AG10803 (cell line): ENCODE measurements around the gene PTPN5.
"Not testable (repeated sequence)": the region's sequence is repeated elsewhere in the genome, so short reads cannot be mapped to it uniquely, and the experiment has no call there.

Experiments used
- DNase-seq: peaks from one replicate; pipeline ENCODE4 v3.0.0; 2010; ENCODE audit warnings: low read depth
- H3K4me3 ChIP-seq: 2 replicates; pipeline ENCODE4 v1.5.1; 2011; ENCODE audit warnings: mild to moderate bottlenecking, low read length, control low read depth
- TF ChIP-seq, protein P1 (sequence below): conservative IDR thresholded peaks from 2 replicates; pipeline ENCODE4 v1.5.1; 2011; ENCODE audit warnings: mild to moderate bottlenecking, low read length, control low read depth, inconsistent platforms

Gene PTPN5

DNA sequence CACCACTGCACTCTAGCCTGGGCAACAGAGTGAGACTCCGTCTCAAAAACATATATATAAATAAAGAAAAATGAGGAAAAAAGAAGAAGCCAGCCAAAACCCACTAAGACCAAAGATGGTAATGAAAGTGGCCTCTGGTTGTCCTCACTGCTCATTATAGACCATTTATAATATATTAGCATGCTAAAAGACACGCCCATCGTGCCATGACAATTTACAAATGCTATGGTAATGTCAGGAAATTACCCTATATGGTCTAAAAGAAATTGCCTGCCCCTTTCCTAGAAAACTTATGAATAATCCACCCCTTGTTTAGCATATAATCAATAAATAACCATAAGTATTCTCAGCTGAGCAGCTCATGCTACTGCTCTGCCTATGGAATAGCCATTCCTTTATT, 109.1 kb downstream of the PTPN5 start:
- H3K4me3 ChIP-seq, result no peak overlapping the region
- DNase-seq, result no peak
- TF ChIP-seq, protein P1, sequence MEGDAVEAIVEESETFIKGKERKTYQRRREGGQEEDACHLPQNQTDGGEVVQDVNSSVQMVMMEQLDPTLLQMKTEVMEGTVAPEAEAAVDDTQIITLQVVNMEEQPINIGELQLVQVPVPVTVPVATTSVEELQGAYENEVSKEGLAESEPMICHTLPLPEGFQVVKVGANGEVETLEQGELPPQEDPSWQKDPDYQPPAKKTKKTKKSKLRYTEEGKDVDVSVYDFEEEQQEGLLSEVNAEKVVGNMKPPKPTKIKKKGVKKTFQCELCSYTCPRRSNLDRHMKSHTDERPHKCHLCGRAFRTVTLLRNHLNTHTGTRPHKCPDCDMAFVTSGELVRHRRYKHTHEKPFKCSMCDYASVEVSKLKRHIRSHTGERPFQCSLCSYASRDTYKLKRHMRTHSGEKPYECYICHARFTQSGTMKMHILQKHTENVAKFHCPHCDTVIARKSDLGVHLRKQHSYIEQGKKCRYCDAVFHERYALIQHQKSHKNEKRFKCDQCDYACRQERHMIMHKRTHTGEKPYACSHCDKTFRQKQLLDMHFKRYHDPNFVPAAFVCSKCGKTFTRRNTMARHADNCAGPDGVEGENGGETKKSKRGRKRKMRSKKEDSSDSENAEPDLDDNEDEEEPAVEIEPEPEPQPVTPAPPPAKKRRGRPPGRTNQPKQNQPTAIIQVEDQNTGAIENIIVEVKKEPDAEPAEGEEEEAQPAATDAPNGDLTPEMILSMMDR, result no peak

DNA sequence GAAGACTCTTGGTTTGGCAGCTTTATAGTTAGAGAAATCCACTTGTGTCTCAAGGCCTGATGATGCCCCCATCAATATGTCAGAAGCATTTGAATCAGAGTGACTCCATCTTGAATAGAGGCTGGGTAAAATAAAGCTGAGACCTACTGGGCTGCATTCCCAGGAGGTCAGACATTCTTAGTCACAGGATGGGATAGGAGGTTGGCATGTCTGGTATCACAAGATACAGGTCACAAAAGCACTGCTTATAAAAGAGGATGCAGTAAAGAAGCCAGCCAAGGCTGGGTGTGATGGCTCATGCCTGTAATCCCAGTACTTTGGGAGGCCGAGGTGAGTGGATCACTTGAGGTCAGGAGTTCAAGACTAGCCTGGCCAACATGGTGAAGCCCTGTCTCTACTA, 109.6 kb downstream of the PTPN5 start:
- not testable (repeated sequence) for DNase-seq, H3K4me3 ChIP-seq
